Measurements from ENCODE around the gene LDLR.

LDLR gene

DNA sequence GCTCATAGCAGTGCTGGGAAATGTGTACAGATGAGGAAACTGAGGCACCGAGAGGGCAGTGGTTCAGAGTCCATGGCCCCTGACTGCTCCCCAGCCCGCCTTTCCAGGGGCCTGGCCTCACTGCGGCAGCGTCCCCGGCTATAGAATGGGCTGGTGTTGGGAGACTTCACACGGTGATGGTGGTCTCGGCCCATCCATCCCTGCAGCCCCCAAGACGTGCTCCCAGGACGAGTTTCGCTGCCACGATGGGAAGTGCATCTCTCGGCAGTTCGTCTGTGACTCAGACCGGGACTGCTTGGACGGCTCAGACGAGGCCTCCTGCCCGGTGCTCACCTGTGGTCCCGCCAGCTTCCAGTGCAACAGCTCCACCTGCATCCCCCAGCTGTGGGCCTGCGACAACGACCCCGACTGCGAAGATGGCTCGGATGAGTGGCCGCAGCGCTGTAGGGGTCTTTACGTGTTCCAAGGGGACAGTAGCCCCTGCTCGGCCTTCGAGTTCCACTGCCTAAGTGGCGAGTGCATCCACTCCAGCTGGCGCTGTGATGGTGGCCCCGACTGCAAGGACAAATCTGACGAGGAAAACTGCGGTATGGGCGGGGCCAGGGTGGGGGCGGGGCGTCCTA, 15.9 kb downstream of the LDLR start:
- TF ChIP-seq, protein P1, sequence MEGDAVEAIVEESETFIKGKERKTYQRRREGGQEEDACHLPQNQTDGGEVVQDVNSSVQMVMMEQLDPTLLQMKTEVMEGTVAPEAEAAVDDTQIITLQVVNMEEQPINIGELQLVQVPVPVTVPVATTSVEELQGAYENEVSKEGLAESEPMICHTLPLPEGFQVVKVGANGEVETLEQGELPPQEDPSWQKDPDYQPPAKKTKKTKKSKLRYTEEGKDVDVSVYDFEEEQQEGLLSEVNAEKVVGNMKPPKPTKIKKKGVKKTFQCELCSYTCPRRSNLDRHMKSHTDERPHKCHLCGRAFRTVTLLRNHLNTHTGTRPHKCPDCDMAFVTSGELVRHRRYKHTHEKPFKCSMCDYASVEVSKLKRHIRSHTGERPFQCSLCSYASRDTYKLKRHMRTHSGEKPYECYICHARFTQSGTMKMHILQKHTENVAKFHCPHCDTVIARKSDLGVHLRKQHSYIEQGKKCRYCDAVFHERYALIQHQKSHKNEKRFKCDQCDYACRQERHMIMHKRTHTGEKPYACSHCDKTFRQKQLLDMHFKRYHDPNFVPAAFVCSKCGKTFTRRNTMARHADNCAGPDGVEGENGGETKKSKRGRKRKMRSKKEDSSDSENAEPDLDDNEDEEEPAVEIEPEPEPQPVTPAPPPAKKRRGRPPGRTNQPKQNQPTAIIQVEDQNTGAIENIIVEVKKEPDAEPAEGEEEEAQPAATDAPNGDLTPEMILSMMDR (IDR thresholded peaks at IDR 0.05): no peak

DNA sequence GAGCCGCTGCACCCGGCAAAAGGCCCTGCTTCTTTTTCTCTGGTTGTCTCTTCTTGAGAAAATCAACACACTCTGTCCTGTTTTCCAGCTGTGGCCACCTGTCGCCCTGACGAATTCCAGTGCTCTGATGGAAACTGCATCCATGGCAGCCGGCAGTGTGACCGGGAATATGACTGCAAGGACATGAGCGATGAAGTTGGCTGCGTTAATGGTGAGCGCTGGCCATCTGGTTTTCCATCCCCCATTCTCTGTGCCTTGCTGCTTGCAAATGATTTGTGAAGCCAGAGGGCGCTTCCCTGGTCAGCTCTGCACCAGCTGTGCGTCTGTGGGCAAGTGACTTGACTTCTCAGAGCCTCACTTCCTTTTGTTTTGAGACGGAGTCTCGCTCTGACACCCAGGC, 17.2 kb downstream of the LDLR start:
- TF ChIP-seq, protein P1 (IDR thresholded peaks at IDR 0.05): no peak

DNA sequence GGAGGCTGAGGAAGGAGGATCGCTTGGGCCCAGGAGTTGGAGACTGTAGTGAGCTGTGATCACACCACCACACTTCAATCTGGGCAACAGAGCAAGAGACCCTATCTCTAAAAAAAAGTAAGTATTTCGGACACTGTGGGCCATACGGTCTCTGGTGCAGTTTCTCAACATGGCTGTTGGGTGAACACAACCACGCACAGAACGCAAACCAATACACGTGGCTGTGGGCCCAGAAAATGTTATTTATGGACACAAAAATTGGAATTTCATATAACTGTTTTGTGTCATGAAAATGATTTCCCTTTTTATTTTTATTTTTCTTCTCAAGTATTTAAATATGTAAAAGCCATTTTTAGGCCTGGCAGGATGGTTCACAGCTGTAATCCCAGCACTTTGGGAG, 19.5 kb downstream of the LDLR start:
- TF ChIP-seq, protein P1 (IDR thresholded peaks at IDR 0.05): no peak

DNA sequence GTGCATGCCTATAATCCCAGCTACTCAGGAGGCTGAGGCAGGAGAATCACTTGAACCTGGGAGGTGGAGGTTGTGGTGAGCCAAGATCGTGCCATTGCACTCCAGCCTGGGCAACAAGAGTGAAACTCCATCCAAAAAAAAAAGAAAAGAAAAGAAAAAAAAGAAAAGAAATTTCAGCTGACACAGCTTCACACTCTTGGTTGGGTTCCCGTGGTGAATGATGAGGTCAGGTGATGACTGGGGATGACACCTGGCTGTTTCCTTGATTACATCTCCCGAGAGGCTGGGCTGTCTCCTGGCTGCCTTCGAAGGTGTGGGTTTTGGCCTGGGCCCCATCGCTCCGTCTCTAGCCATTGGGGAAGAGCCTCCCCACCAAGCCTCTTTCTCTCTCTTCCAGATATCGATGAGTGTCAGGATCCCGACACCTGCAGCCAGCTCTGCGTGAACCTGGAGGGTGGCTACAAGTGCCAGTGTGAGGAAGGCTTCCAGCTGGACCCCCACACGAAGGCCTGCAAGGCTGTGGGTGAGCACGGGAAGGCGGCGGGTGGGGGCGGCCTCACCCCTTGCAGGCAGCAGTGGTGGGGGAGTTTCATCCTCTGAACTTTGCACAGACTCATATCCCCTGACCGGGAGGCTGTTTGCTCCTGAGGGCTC, 22.0 kb downstream of the LDLR start:
- TF ChIP-seq, protein P1 (IDR thresholded peaks at IDR 0.05): no peak

DNA sequence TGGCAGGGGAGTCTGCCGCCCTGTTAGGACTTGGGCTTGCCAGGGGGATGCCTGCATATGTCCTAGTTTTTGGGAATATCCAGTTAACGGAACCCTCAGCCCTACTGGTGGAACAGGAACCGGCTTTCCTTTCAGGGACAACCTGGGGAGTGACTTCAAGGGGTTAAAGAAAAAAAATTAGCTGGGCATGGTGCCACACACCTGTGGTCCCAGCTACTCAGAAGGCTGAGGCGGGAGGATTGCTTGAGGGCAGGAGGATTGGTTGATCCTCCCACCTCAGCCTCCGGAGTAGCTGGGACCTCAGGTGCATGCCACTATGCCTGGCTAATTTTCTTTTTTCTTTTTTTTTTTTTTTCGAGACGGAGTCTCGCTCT, 22.5 kb downstream of the LDLR start:
- TF ChIP-seq, protein P1 (IDR thresholded peaks at IDR 0.05): no peak

DNA sequence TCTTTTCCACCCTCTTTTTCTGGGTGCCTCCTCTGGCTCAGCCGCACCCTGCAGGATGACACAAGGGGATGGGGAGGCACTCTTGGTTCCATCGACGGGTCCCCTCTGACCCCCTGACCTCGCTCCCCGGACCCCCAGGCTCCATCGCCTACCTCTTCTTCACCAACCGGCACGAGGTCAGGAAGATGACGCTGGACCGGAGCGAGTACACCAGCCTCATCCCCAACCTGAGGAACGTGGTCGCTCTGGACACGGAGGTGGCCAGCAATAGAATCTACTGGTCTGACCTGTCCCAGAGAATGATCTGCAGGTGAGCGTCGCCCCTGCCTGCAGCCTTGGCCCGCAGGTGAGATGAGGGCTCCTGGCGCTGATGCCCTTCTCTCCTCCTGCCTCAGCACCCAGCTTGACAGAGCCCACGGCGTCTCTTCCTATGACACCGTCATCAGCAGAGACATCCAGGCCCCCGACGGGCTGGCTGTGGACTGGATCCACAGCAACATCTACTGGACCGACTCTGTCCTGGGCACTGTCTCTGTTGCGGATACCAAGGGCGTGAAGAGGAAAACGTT, 24.0 kb downstream of the LDLR start:
- TF ChIP-seq, protein P1 (IDR thresholded peaks at IDR 0.05): no peak

DNA sequence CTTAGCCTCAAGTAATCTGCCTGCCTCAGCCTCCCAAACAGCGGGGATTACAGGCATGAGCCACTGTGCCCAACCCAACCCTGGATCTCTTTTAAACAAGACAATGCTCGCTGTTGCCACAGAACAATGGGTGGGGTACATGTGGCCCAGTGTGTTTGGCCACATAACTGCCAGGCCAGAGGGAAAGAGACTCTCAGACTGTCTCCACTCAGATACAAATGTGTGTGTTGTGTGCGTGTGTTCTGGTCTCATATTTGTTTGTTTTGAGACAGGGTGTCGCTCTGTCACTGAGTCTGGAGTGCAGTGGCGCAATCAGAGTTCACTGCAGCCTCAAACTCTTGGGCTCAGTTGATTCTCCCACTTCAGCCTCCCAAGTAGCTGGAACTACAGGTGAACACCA, 25.8 kb downstream of the LDLR start:
- TF ChIP-seq, protein P1 (IDR thresholded peaks at IDR 0.05): no peak

Data from LNCAP (cell line).